GM15510 (cell line): ENCODE results near the gene MRPL44.

Experiments
- POLR2A ChIP-seq: IDR thresholded peaks from 3 replicates; pipeline ENCODE4 v1.6.1; 2011; ENCODE audit warnings: borderline replicate concordance; ENCODE audit not compliant: insufficient read length; ENCODE audit errors: extremely low read depth

MRPL44 gene

DNA sequence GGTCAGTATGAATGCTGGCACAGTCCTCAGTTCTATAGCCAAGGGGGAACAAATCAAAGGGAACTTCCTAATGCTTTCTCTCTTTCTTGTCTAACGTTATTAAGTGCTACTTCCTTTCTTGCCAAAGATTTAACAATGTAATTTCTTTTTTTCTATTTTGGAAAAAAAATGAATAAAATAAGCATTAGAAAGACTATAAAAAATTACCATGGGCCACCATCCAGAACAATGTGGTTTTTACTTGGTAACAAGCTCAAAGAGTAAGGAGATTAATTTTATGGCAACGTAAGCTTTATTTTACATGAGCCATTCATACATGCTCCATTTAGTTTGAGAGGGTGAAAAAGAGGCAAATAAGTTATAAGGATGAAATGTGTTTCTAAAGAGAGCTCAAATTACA is 41.7 kb downstream of the MRPL44 start:
- no peak for TF ChIP-seq POLR2A

DNA sequence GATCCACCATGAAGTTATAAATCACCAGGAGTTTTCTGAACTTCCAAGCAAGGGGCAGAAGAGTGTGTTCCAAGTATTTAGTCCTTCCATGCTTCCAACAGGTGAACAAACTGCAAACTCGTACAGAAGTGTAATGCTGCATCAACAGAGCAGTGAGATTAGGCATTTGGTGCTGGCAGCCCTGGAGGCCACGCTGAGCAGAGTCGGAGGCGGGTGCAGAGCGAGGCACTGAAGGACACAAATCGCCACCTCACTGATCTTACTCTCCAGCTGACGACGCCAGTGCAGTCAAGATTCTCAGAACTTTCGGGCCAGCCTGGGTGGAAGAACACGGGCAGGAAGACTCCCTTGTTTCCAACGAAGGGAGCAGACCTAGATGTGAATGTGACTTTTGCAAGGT is 42.6 kb downstream of the MRPL44 start:
- TF ChIP-seq POLR2A = no peak

DNA sequence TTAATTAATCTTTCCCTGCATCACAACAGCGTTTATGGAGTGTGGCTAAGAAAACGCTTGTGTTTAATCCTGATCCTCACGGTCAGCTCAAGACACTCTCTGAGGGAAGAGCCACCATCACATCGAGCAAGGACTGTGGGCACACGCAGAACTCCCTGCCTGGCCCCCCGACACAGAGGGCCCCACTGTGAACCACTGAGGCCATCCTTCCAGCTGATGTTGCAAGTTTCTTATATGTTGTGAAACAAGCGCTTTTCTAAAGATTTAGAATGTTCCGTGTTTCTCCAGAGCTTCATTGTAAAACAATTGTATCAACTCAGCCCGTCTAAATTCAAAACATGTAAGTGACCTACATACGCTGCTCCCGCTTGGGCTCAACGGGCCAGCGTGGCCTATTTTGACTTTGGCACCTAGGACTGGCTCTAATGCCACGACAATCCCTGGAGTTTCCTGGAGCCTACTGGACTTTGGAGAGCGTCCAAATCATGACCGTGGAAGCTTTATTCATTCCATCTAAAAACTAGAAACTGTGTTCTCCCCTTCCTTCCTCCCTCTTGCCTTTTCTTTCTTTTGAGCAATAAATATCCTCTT is 46.9 kb downstream of the MRPL44 start:
- TF ChIP-seq POLR2A = no peak

DNA sequence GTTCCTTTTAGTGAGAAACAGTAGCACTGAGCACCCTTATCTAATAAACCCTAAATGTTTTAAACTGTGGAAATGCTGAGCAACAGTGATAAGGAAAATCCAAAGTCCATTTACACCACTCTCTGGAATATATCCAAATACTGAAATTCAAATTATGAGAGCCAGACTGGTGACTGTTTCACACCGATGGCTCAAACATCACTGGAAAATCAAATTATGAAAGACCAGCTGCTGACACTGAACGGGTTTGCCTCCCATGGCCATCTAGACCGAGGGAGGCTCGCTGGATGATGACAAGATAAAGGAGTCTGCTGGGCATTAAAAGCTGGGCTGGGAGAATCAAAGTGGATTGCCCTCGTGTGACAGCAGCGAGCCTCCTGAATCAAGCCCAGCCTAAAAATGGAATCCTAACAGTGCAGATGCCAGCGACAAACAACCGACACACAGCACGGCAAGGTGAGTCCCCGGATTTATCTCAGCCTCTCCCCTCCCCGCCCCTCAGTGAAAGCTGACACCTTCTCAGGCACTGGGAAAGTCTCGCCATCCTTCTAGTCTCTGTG is 51.5 kb downstream of the MRPL44 start:
- no peak for TF ChIP-seq POLR2A

DNA sequence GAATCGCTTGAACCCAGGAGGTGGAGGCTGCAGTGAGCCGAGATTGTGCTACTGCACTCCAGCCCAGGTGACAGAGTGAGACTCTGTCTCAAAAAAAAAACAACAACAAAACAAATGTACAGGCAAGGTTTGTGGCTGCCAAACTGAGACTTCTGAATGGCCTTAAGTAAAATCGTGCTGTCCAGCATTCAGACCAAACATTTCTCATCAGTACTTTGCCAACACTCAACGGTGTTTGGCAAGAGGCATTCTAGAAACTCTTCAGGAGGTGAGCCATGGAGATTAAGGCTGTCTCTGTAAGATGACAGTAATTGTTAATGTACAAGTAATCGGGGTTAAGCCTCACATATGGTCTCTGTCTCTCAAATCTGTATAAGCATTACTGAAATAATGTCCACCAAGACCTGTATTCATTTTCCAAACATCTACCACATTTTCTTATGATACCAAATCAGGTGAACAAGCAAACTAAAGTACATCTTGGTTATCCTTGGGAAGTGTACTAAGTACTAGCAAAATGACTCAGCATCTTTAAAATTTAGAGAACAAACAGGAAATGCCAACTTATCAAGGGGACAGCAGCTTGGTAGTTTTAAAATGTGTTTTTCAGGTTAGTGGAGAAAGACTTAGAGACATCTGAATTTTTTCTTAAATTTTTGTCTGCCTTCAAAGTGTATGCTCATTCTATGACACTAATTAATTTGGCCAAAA is 52.5 kb downstream of the MRPL44 start:
- TF ChIP-seq POLR2A = no peak

DNA sequence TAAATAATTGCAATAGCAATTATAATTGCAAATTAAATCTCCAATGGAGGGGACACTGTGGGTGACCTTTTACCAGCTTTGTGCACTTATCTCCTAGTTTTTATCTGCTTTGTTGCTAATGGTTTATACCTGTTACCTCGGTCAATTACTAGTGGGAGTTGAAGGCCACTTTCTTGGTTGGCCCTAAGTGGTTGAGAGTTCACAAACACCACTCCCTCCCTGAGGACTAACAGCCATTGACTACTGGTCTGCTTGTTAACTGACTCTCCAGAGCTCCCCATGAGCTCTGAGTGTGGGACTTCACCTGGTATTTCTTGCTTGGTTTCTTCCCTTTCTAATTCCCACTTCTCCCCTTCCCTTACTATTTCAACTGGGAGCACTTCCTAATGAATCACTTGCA is 54.6 kb downstream of the MRPL44 start:
- TF ChIP-seq POLR2A = no peak

DNA sequence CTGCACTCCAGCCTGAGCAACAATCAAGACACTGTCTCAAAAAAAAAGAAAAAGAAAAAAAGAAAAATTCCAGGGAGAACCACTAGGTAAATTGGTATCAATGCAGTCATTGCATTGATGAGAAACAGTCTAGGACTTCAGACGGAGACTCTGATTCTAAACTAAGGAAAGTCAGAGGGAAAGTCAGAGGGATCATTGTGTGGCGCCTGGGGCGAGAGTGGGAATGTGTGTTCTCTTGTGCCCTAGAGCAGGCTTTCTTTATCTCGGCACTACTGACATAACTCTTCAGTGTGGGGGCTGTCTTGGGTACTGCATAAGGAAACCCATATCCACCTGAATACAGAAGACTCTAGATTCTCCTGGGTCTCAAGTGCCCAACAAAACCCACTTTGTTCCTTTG is 57.1 kb downstream of the MRPL44 start:
- TF ChIP-seq POLR2A = no peak

DNA sequence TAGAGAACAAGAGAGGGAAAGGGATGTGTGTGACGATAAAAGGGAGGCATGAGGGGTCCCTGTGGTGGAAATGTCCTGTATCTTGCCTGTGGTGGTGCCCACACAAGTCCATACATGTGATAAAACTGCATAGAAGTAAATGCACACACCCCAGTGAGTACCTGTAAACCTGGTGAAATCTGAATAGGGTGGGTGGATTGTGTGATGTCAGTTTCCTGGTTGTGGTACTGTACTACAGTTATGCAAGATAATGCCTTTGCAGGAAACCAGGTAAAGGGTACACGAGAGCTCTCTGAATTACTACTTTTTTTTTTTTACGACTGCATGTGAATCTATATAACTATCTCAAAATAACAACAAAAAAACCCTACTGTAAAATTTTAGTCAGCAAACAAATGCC is 59.7 kb downstream of the MRPL44 start:
- no peak for TF ChIP-seq POLR2A
